A673 (cell line): ENCODE data around the gene PDE10A.

Source experiments
- CTCF ChIP-seq: fragments of 300-800, 200-600 bp; sonication (generic); conservative IDR thresholded peaks from 2 replicates; pipeline ENCODE4 v1.5.1; 2017; ENCODE audit warnings: low read depth, mild to moderate bottlenecking, antibody characterized with exemption, low read length, moderate library complexity, mixed read lengths
- EZH2 ChIP-seq: fragments of 200-600 bp; sonication (generic); IDR thresholded peaks from 2 replicates; pipeline ENCODE4 v1.6.1; 2017; ENCODE audit warnings: borderline replicate concordance, low read depth, mild to moderate bottlenecking, mixed read lengths, antibody characterized with exemption, low read length; ENCODE audit not compliant: poor library complexity, severe bottlenecking

DNA sequence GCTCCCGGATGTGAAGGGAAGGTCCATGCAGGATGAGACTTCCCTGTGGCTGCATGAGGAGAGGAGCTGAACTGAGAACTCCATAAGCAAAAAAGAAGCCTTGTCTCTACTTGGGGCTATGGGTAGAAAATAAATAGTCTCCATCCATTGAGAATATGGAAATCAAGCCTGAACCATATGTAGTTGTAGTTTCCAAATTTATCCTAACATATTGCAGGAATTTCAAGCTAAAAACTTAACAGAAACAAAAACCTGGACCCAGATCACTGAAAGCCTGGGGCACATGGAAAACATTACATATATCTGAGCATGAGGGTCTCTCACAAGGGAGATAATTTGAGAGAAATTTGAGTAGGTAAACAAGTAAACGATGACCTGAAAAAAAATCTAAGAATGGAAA, 258.7 kb downstream of the PDE10A start:
- TF ChIP-seq CTCF (no peak), EZH2 (no peak)
